ENCODE data around the gene METTL24.

GRCh38 chr6:110332281-110332680 is 25.9 kb downstream of the METTL24 start:
- TF ChIP-seq CTCF (IDR thresholded peaks at IDR 0.05 in 4 of 5, conservative IDR thresholded peaks at IDR 0.05 in 1 of 5), result no peak
- TF ChIP-seq POLR2A (IDR thresholded peaks at IDR 0.05), result no peak
